HepG2 (cell line): ENCODE measurements around the gene ZNF121. TPM values are rescaled to one million over a fixed set of nuclear protein-coding genes. Genes with fewer than 3 reads are reported as not detected.

Experiments
- ARID5B ChIP-seq: IDR thresholded peaks from 2 replicates; pipeline ENCODE4 v1.4.0; 2020; ENCODE audit warnings: mild to moderate bottlenecking, missing genetic modification reagents
- HDAC1 ChIP-seq: sonication (generic); formaldehyde crosslinking; IDR thresholded peaks from 2 replicates; pipeline ENCODE4 v1.5.1; 2020; ENCODE audit warnings: mild to moderate bottlenecking, missing genetic modification reagents
- HMG20B ChIP-seq: conservative IDR thresholded peaks from 2 replicates; pipeline ENCODE4 v1.6.1; 2016; ENCODE audit warnings: missing genetic modification reagents, missing compliant biosample characterization
- HNRNPK ChIP-seq: fragments of 200-400 bp; formaldehyde crosslinking; IDR thresholded peaks from 2 replicates; pipeline ENCODE4 v1.6.1; 2018; ENCODE audit warnings: low read length, low read depth, moderate library complexity, mild to moderate bottlenecking; ENCODE audit not compliant: poor library complexity, severe bottlenecking
- HOMEZ ChIP-seq: IDR thresholded peaks from 2 replicates; pipeline ENCODE4 v1.6.1; 2016; ENCODE audit warnings: low read depth
- MAFF ChIP-seq: IDR thresholded peaks from 2 replicates; pipeline ENCODE4 v1.6.1; 2011; ENCODE audit warnings: low read depth, low read length, improper control_type of control experiment
- MED13 ChIP-seq: sonication (generic); formaldehyde crosslinking; IDR thresholded peaks from 2 replicates; pipeline ENCODE4 v1.5.0; 2020; ENCODE audit warnings: missing genetic modification reagents
- NFIC ChIP-seq: IDR thresholded peaks from 2 replicates; pipeline ENCODE4 v1.6.1; 2012; ENCODE audit warnings: mild to moderate bottlenecking, low read length, inconsistent platforms
- NFRKB ChIP-seq: fragments of 450-650 bp; IDR thresholded peaks from 2 replicates; pipeline ENCODE4 v1.6.1; 2017
- RAD21 ChIP-seq: fragments of 450-650 bp; formaldehyde crosslinking; IDR thresholded peaks from 2 replicates; pipeline ENCODE4 v1.5.0; 2020; ENCODE audit warnings: mild to moderate bottlenecking
- REL ChIP-seq: sonication (generic); formaldehyde crosslinking; conservative IDR thresholded peaks from 2 replicates; pipeline ENCODE4 v1.8.0; 2022; ENCODE audit warnings: mild to moderate bottlenecking, missing genetic modification reagents, moderate library complexity
- SPEN ChIP-seq: sonication (generic); formaldehyde crosslinking; IDR thresholded peaks from 2 replicates; pipeline ENCODE4 v1.5.1; 2020; ENCODE audit warnings: low read depth, mild to moderate bottlenecking, missing genetic modification reagents
- SRSF4 ChIP-seq: fragments of 200-400 bp; formaldehyde crosslinking; IDR thresholded peaks from one replicate; pipeline ENCODE4 v1.6.1; 2018; ENCODE audit warnings: mild to moderate bottlenecking, low read depth, low read length, moderate library complexity; ENCODE audit not compliant: poor library complexity, severe bottlenecking
- ZBTB4 ChIP-seq: sonication (generic); formaldehyde crosslinking; IDR thresholded peaks from 2 replicates; pipeline ENCODE4 v1.4.0; 2020; ENCODE audit warnings: missing genetic modification reagents, mild to moderate bottlenecking, borderline replicate concordance
- ZNF205 ChIP-seq: IDR thresholded peaks from 2 replicates; pipeline ENCODE4 v1.6.1; 2018; ENCODE audit warnings: missing biosample characterization, missing genetic modification reagents
- ZNF30 ChIP-seq: sonication (generic); formaldehyde crosslinking; IDR thresholded peaks from 2 replicates; pipeline ENCODE4 v1.5.0; 2020; ENCODE audit warnings: mild to moderate bottlenecking, missing genetic modification reagents
- ZNF512B ChIP-seq: sonication (generic); formaldehyde crosslinking; IDR thresholded peaks from 2 replicates; pipeline ENCODE4 v1.5.1; 2020; ENCODE audit warnings: missing genetic modification reagents, mild to moderate bottlenecking, borderline replicate concordance
- ZNF7 ChIP-seq: IDR thresholded peaks from 2 replicates; pipeline ENCODE4 v1.6.1; 2016; ENCODE audit warnings: missing biosample characterization, missing genetic modification reagents
- ZSCAN25 ChIP-seq: sonication (generic); formaldehyde crosslinking; IDR thresholded peaks from 2 replicates; pipeline ENCODE4 v1.8.0; 2022; ENCODE audit warnings: mild to moderate bottlenecking, missing genetic modification reagents
- polyA plus RNA-seq, 8 experiments: library from polyadenylated mRNA; depleted of rRNA in 3 of 8; stranded (reverse) in 7 of 8; unstranded in 1 of 8; fragments of >200 nt; fragmentation: Illumina TruSeq in 4 of 8; extraction: Trizol in 4 of 8; gene quantifications; 2 replicates each; pipeline versions ENCODE4 v1.2.1 to v1.2.3, GENCODE V29; 2011 to 2016; ENCODE audit warnings: low read depth in 4 of 8, missing spikeins in 1 of 8, mixed read lengths in 1 of 8; ENCODE audit not compliant: insufficient read depth in 1 of 8
- total RNA-seq, 5 experiments: library from RNA; depleted of rRNA; stranded (reverse); fragments of >200 nt; fragmentation: Illumina TruSeq; extraction: Trizol; gene quantifications; 2 replicates each; pipeline ENCODE4 v1.2.3, GENCODE V29; 2016; ENCODE audit warnings: low read depth in 1 of 5

ZNF121 gene
- total and polyA plus RNA-seq, 2 of the 13 experiments (the other 11 are each of a cell fraction or from before 2014, with no cell fraction given): 7.8 to 56.3 TPM

- TF ChIP-seq HMG20B (CRISPR knock-in tag) (no peak), HNRNPK (no peak), ZNF512B (no peak), ARID5B (CRISPR knock-in tag) (peak; percentile 42; the same call in 1 of the 2 replicates), HDAC1 (no peak), NFIC (no peak), ZSCAN25 (CRISPR knock-in tag) (no peak), RAD21 (no peak), SPEN (CRISPR knock-in tag) (no peak), MED13 (CRISPR knock-in tag) (no peak), NFRKB (no peak), ZNF205 (CRISPR knock-in tag) (no peak), ZNF7 (CRISPR knock-in tag) (no peak), ZBTB4 (CRISPR knock-in tag) (no peak), REL (no peak), ZNF30 (no peak), SRSF4 (no peak), HOMEZ (CRISPR knock-in tag) (peak; percentile 30; the same call in 1 of the 2 replicates), MAFF (no peak)
These were observed 14.0 kb downstream of the ZNF121 start (continued) for GRCh38 chr19:9570255-9570654.
